ENCODE results near the gene PRDX6. TPM values are rescaled to one million over a fixed set of nuclear protein-coding genes. Genes with fewer than 3 reads are reported as not detected.

PRDX6 gene
- total RNA-seq, result 161 and 215 TPM in 2 replicates

GRCh38 chr1:173477286-173478093, at the start of gene PRDX6:
TSS of gene PRDX6 (plus strand) at chr1:173477335. CDS start at chr1:173477398, 63 bp downstream.

Other genes with a start within 250 kb of the PRDX6 start
- gene SLC9C2, start 125.7 kb downstream of the PRDX6 start, total RNA-seq, result 0.03 TPM in 1 of 2 replicates, not detected in the other
- not detected in 2 replicates for gene TEX50, start 158.0 kb downstream of the PRDX6 start, total RNA-seq
- gene ANKRD45, start 192.5 kb downstream of the PRDX6 start, total RNA-seq, result 0.07 TPM in 1 of 2 replicates, not detected in the other
- gene KLHL20, start 237.6 kb downstream of the PRDX6 start, total RNA-seq, result 35.7 and 43.1 TPM in 2 replicates

Data from smooth muscle cell of the pulmonary artery (primary cell).